Left renal cortex interstitium (tissue), 4 donors: Measurements from ENCODE around the gene CTAGE6. TPM values are rescaled to one million over a fixed set of nuclear protein-coding genes. Genes with fewer than 3 reads are reported as not detected.
"Not testable (repeated sequence)": the region's sequence is repeated elsewhere in the genome, so short reads cannot be mapped to it uniquely, and the experiment has no call there.

ENCODE experiments used
- DNase-seq, 4 donors: peaks; one replicate each; pipeline ENCODE4 v3.0.0-alpha.2; 2013; ENCODE audit warnings: low read depth in 4 of 4, low spot score in 2 of 4, missing footprints in 1 of 4
- polyA plus RNA-seq, 4 donors: library from polyadenylated mRNA; unstranded; fragments of 120-200 nt; gene quantifications; one replicate each; pipeline ENCODE4 v1.2.1, GENCODE V29; 2013; ENCODE audit not compliant: insufficient read length in 4 of 4

CTAGE6 gene
- under 1 TPM in 2 of 4 donors, not detected in 2; 0.11 to 0.23 TPM for polyA plus RNA-seq

- DNase-seq = not testable (repeated sequence)
Measured at GRCh38 chr7:143757596-143757995, at the start of gene CTAGE6. CTAGE6 (minus strand) TSS chr7:143757696; CDS start chr7:143757658, 38 bp downstream.

GRCh38 chr7:143806664-143807071 is 49.2 kb upstream of the CTAGE6 start:
- DNase-seq = not testable (repeated sequence)

GRCh38 chr7:143797896-143798290 is 40.4 kb upstream of the CTAGE6 start:
- DNase-seq = not testable (repeated sequence)

GRCh38 chr7:143797119-143797895 is 39.8 kb upstream of the CTAGE6 start:
- DNase-seq = not testable (repeated sequence)

GRCh38 chr7:143795653-143796052 is 38.2 kb upstream of the CTAGE6 start:
- not testable (repeated sequence) for DNase-seq

- not testable (repeated sequence) for DNase-seq
Measured at GRCh38 chr7:143792633-143793032, 35.1 kb upstream of the CTAGE6 start.

GRCh38 chr7:143785415-143786182 is 28.1 kb upstream of the CTAGE6 start:
- not testable (repeated sequence) for DNase-seq

- DNase-seq = not testable (repeated sequence)
Measured at GRCh38 chr7:143779591-143779990, 22.1 kb upstream of the CTAGE6 start.

- not testable (repeated sequence) for DNase-seq
Measured at GRCh38 chr7:143772738-143773468, 15.4 kb upstream of the CTAGE6 start.

GRCh38 chr7:143767531-143767930 is 10.0 kb upstream of the CTAGE6 start:
- not testable (repeated sequence) for DNase-seq

GRCh38 chr7:143765678-143766077 is 8.2 kb upstream of the CTAGE6 start:
- DNase-seq = not testable (repeated sequence)

GRCh38 chr7:143763065-143763464 is 5.6 kb upstream of the CTAGE6 start:
- not testable (repeated sequence) for DNase-seq

GRCh38 chr7:143745340-143745739 is 12.2 kb downstream of the CTAGE6 start:
- DNase-seq = not testable (repeated sequence)

GRCh38 chr7:143737037-143737819 is 20.3 kb downstream of the CTAGE6 start:
- peak in 3 of 4 donors; percentile 1 to 24 (median 6) for DNase-seq

- DNase-seq = no peak
Measured at GRCh38 chr7:143735962-143736361, 21.5 kb downstream of the CTAGE6 start.

GRCh38 chr7:143733876-143734275 is 23.6 kb downstream of the CTAGE6 start:
- DNase-seq = no peak

- DNase-seq = no peak
Measured at GRCh38 chr7:143728333-143728862, 29.1 kb downstream of the CTAGE6 start.

- DNase-seq = not testable (repeated sequence)
Measured at GRCh38 chr7:143727561-143727960, 29.9 kb downstream of the CTAGE6 start.

- DNase-seq = not testable (repeated sequence)
Measured at GRCh38 chr7:143726143-143726542, 31.4 kb downstream of the CTAGE6 start.

GRCh38 chr7:143720335-143720734 is 37.2 kb downstream of the CTAGE6 start:
- not testable (repeated sequence) for DNase-seq
